K562 (cell line): ENCODE measurements around the gene TMEM245. TPM values are rescaled to one million over a fixed set of nuclear protein-coding genes. Genes with fewer than 3 reads are reported as not detected.

Experiments used
- ATF1 ChIP-seq, 2 experiments: fragments of 450-650 bp in 1 of 2; IDR thresholded peaks; 2 replicates each; pipeline ENCODE4 v1.6.1; 2016; ENCODE audit warnings: missing compliant biosample characterization in 1 of 2, missing genetic modification characterization in 1 of 2
- CBX1 ChIP-seq: sonication (generic); IDR thresholded peaks from 2 replicates; pipeline ENCODE4 v1.6.1; 2016; ENCODE audit warnings: antibody characterized with exemption, low read depth, mild to moderate bottlenecking
- HNRNPK ChIP-seq: fragments of 200-400 bp; formaldehyde crosslinking; IDR thresholded peaks from one replicate; pipeline ENCODE4 v1.6.1; 2018; ENCODE audit warnings: mild to moderate bottlenecking, low read depth, low read length; ENCODE audit not compliant: poor library complexity, severe bottlenecking
- LCOR ChIP-seq: sonication (generic); formaldehyde crosslinking; IDR thresholded peaks from 2 replicates; pipeline ENCODE4 v1.8.0; 2022; ENCODE audit warnings: mild to moderate bottlenecking, missing genetic modification reagents
- MAFK ChIP-seq: IDR thresholded peaks from 2 replicates; pipeline ENCODE4 v1.6.1; 2011; ENCODE audit warnings: low read length, improper control_type of control experiment
- MNT ChIP-seq, 2 experiments: fragments of 450-650 bp; conservative IDR thresholded peaks; 2 replicates each; pipeline ENCODE4 v1.6.1; 2017; ENCODE audit warnings: mild to moderate bottlenecking in 2 of 2, moderate library complexity in 2 of 2
- NCOA6 ChIP-seq: fragments of 450-650 bp; IDR thresholded peaks from 2 replicates; pipeline ENCODE4 v1.6.1; 2017; ENCODE audit warnings: mild to moderate bottlenecking
- RB1 ChIP-seq: fragments of 450-650 bp; IDR thresholded peaks from 2 replicates; pipeline ENCODE4 v1.6.1; 2017; ENCODE audit warnings: low read depth, mild to moderate bottlenecking
- SAFB ChIP-seq: fragments of 200-400 bp; formaldehyde crosslinking; IDR thresholded peaks from 2 replicates; pipeline ENCODE4 v1.6.1; 2017; ENCODE audit warnings: low read depth, low read length, borderline replicate concordance
- SFPQ ChIP-seq: fragments of 200-400 bp; formaldehyde crosslinking; IDR thresholded peaks from 2 replicates; pipeline ENCODE4 v1.6.1; 2017; ENCODE audit warnings: mild to moderate bottlenecking, low read depth, low read length, moderate library complexity
- TBL1XR1 ChIP-seq, 2 experiments: IDR thresholded peaks; 2 replicates each; pipeline ENCODE4 v1.6.1; 2012; ENCODE audit warnings: improper control_type of control experiment in 2 of 2, low read length in 2 of 2, mild to moderate bottlenecking in 1 of 2
- USF1 ChIP-seq: sonication (generic); formaldehyde crosslinking; IDR thresholded peaks from 2 replicates; pipeline ENCODE4 v1.9.0; 2022; ENCODE audit warnings: mild to moderate bottlenecking, missing genetic modification reagents
- ZNF507 ChIP-seq: conservative IDR thresholded peaks from 2 replicates; pipeline ENCODE4 v1.6.1; 2017; ENCODE audit warnings: missing genetic modification characterization, missing compliant biosample characterization
- ZNF583 ChIP-seq: fragments of 250-450 bp; sonication (Bioruptor Pico); IDR thresholded peaks from 2 replicates; pipeline ENCODE4 v1.4.0; 2020
- ZNF584 ChIP-seq: fragments of 200-800 bp; sonication (Bioruptor generic); IDR thresholded peaks from 2 replicates; pipeline ENCODE4 v1.6.1; 2016; ENCODE audit warnings: low read depth, mild to moderate bottlenecking, missing genetic modification characterization, missing compliant biosample characterization
- polyA plus RNA-seq, 8 experiments: library from polyadenylated mRNA; depleted of rRNA in 4 of 8; stranded (reverse) in 5 of 8; unstranded in 3 of 8; fragments of >200 nt; fragmentation: Nextera tagmentation in 2 of 8; fragmentation: Illumina TruSeq in 1 of 8; extraction: Ambion mirVana in 2 of 8; extraction: Trizol in 1 of 8; gene quantifications; 2 replicates each; pipeline versions ENCODE4 v1.2.1 to v1.2.3, GENCODE V29; 2011 to 2014; ENCODE audit warnings: inconsistent platforms in 1 of 8, missing spikeins in 1 of 8
- total RNA-seq, 7 experiments: library from RNA; depleted of rRNA in 6 of 7; stranded (reverse); fragments of >200 nt in 6 of 7; fragmentation: Illumina TruSeq in 2 of 7; extraction: Trizol in 2 of 7; gene quantifications; 2 replicates each; pipeline versions ENCODE4 v1.2.1 to v1.2.3, GENCODE V29; 2011 to 2021; ENCODE audit warnings: low replicate concordance in 1 of 7

The TMEM245 gene
- total and polyA plus RNA-seq, 9 of the 15 experiments (the other 6 are each of a cell fraction or from before 2014, with no cell fraction given) = 8.5 to 43.2 (median 24.3) TPM

- TF ChIP-seq HNRNPK (no peak), ZNF583 (CRISPR knock-in tag) (no peak), LCOR (CRISPR knock-in tag) (no peak), USF1 (CRISPR knock-in tag) (no peak), SAFB (no peak), MAFK (peak; percentile 7; the same call in 1 of the 2 replicates), TBL1XR1 (IDR thresholded peaks at IDR 0.05; ENCODE audit: low read length in 2 of 2) (no peak), CBX1 (no peak), RB1 (no peak), SFPQ (no peak), MNT (conservative IDR thresholded peaks at IDR 0.05) (0 out of 4 replicates have a peak, but pooled peaks of 1 of the 2 experiments have one; percentile 22), ZNF584 (CRISPR knock-in tag) (peak; percentile 48; the same call in 1 of the 2 replicates), ZNF507 (tag) (no peak), NCOA6 (no peak), ATF1 (CRISPR knock-in tag; IDR thresholded peaks at IDR 0.05) (no peak), ATF1 (tag; IDR thresholded peaks at IDR 0.05) (peak; percentile 58)
Measured at GRCh38 chr9:108994695-108995094, 125.1 kb downstream of the TMEM245 start (continued).
